ENCODE data around the gene ABCA6.

The ABCA6 gene

DNA sequence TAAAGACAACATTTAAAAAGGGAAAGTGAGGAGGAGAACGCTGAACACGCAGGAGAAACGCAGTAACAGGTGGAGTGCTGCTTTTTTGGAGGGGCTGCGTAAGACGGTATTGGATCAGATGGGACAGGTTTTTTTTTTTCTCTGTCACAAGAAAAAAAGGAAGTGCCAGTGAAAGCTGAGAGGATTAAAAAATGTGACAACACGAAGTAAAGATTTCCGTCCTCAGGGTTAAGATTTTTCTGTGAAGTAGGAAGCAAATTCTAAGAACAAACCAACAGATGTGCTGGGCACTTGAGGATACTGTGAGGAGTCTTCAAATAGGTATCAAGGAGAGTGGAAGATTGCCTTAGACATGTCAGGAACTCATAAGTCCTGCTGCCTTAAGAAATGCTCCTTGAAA is 75.2 kb downstream of the ABCA6 start:
- Histone ChIP-seq H3K27ac (ENCODE audit: low read depth, low read length) (no peak overlapping the region), H3K4me3 (ENCODE audit: low read length) (no peak overlapping the region), H3K4me1 (ENCODE audit: control insufficient read depth, low read length) (no peaks in the 10 kb centered on the region), H3K9me2 (replicated peaks; ENCODE audit: control insufficient read depth, low read length) (no peaks in the 10 kb centered on the region), H3K36me3 (ENCODE audit: control insufficient read depth, low read length) (no peaks in the 10 kb centered on the region), H3K27me3 (ENCODE audit: control insufficient read depth, low read length) (no peaks in the 10 kb centered on the region), H3F3A (ENCODE audit: control insufficient read depth, insufficient read depth) (no peaks in the 10 kb centered on the region), H3K79me2 (ENCODE audit: control insufficient read depth, low read length) (no peaks in the 10 kb centered on the region), H4K20me1 (ENCODE audit: control insufficient read depth, insufficient read depth, low read depth, low read length) (no peaks in the 10 kb centered on the region), H3K4me2 (ENCODE audit: low read length) (no peak overlapping the region), H3K9me3 (ENCODE audit: control insufficient read depth, insufficient read depth, low read length) (no peaks in the 10 kb centered on the region)
- TF ChIP-seq CTCF (IDR thresholded peaks at IDR 0.05; ENCODE audit: low read depth, low read length, poor library complexity, severe bottlenecking) (no peak), EZH2phosphoT487 (IDR thresholded peaks at IDR 0.05; ENCODE audit: borderline replicate concordance, low read length) (no peak)

DNA sequence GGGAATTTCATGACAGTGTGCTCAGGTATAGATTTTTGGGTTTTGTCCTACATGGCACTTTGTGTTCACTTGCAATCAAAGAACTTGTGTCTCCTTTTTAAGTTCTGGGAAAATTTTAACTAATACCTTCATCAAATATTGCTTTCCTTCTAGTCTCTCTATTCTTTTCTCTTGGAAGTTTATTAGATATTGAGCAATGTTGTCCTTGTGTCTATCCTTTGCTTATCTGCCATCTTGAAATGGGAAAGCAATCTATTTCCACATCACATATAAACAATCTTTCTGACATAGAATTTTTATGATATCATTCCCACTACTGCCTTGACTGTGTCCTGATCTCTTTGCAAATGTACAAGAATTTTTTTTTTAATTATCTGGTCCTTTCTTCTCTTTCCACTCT is 76.6 kb downstream of the ABCA6 start:
- Histone ChIP-seq H3K36me3 (ENCODE audit: control insufficient read depth, low read length) (no peaks in the 10 kb centered on the region), H3F3A (ENCODE audit: control insufficient read depth, insufficient read depth) (no peaks in the 10 kb centered on the region), H3K4me2 (ENCODE audit: low read length) (no peak overlapping the region), H3K4me3 (ENCODE audit: low read length) (no peak overlapping the region), H3K79me2 (ENCODE audit: control insufficient read depth, low read length) (no peaks in the 10 kb centered on the region), H3K27me3 (ENCODE audit: control insufficient read depth, low read length) (no peaks in the 10 kb centered on the region; the same call in 1 of the 2 replicates), H3K9me2 (replicated peaks; ENCODE audit: control insufficient read depth, low read length) (no peaks in the 10 kb centered on the region), H3K9me3 (ENCODE audit: control insufficient read depth, insufficient read depth, low read length) (no peaks in the 10 kb centered on the region), H3K4me1 (ENCODE audit: control insufficient read depth, low read length) (no peaks in the 10 kb centered on the region), H3K27ac (ENCODE audit: low read depth, low read length) (no peak overlapping the region), H4K20me1 (ENCODE audit: control insufficient read depth, insufficient read depth, low read depth, low read length) (no peaks in the 10 kb centered on the region)
- no peak for TF ChIP-seq CTCF (IDR thresholded peaks at IDR 0.05; ENCODE audit: low read depth, low read length, poor library complexity, severe bottlenecking)
- no peak for TF ChIP-seq EZH2phosphoT487 (IDR thresholded peaks at IDR 0.05; ENCODE audit: borderline replicate concordance, low read length)

- Histone ChIP-seq H3K4me1 (ENCODE audit: control insufficient read depth, low read length) (no peaks in the 10 kb centered on the region), H3K9me3 (ENCODE audit: control insufficient read depth, insufficient read depth, low read length) (no peaks in the 10 kb centered on the region), H3K36me3 (ENCODE audit: control insufficient read depth, low read length) (no peaks in the 10 kb centered on the region), H3K9me2 (replicated peaks; ENCODE audit: control insufficient read depth, low read length) (no peaks in the 10 kb centered on the region), H3K79me2 (ENCODE audit: control insufficient read depth, low read length) (no peaks in the 10 kb centered on the region), H3K4me3 (ENCODE audit: low read length) (no peak overlapping the region), H3K27ac (ENCODE audit: low read depth, low read length) (no peak overlapping the region), H4K20me1 (ENCODE audit: control insufficient read depth, insufficient read depth, low read depth, low read length) (no peaks in the 10 kb centered on the region), H3K4me2 (ENCODE audit: low read length) (no peak overlapping the region), H3F3A (ENCODE audit: control insufficient read depth, insufficient read depth) (no peaks in the 10 kb centered on the region), H3K27me3 (ENCODE audit: control insufficient read depth, low read length) (no peaks in the 10 kb centered on the region; the same call in 1 of the 2 replicates)
- no peak for TF ChIP-seq CTCF (IDR thresholded peaks at IDR 0.05; ENCODE audit: low read depth, low read length, poor library complexity, severe bottlenecking)
- no peak for TF ChIP-seq EZH2phosphoT487 (IDR thresholded peaks at IDR 0.05; ENCODE audit: borderline replicate concordance, low read length)
Observed at GRCh38 chr17:69064476-69064875, 77.2 kb downstream of the ABCA6 start.

GRCh38 chr17:69064001-69064400 is 77.7 kb downstream of the ABCA6 start:
- H3K9me2 ChIP-seq (replicated peaks; ENCODE audit: control insufficient read depth, low read length), result no peaks in the 10 kb centered on the region
- H3F3A ChIP-seq (ENCODE audit: control insufficient read depth, insufficient read depth), result no peaks in the 10 kb centered on the region
- no peaks in the 10 kb centered on the region for H3K79me2 ChIP-seq (ENCODE audit: control insufficient read depth, low read length)
- H3K27me3 ChIP-seq (ENCODE audit: control insufficient read depth, low read length), result no peaks in the 10 kb centered on the region; the same call in 1 of the 2 replicates
- no peaks in the 10 kb centered on the region for H4K20me1 ChIP-seq (ENCODE audit: control insufficient read depth, insufficient read depth, low read depth, low read length)
- no peaks in the 10 kb centered on the region for H3K9me3 ChIP-seq (ENCODE audit: control insufficient read depth, insufficient read depth, low read length)
- H3K36me3 ChIP-seq (ENCODE audit: control insufficient read depth, low read length), result no peaks in the 10 kb centered on the region
- TF ChIP-seq EZH2phosphoT487 (IDR thresholded peaks at IDR 0.05; ENCODE audit: borderline replicate concordance, low read length), result no peak
- TF ChIP-seq CTCF (IDR thresholded peaks at IDR 0.05; ENCODE audit: low read depth, low read length, poor library complexity, severe bottlenecking), result no peak
- no peak overlapping the region for H3K4me3 ChIP-seq (ENCODE audit: low read length)
- no peak overlapping the region for H3K4me2 ChIP-seq (ENCODE audit: low read length)
- no peak overlapping the region for H3K27ac ChIP-seq (ENCODE audit: low read depth, low read length)
- H3K4me1 ChIP-seq (ENCODE audit: control insufficient read depth, low read length), result no peaks in the 10 kb centered on the region
